Measurements from ENCODE around the gene TIMM17B. TPM values are rescaled to one million over a fixed set of nuclear protein-coding genes. Genes with fewer than 3 reads are reported as not detected.

Gene TIMM17B
- total and polyA plus RNA-seq, 2 of the 8 experiments (the other 6 are each of a cell fraction or from before 2014, with no cell fraction given), result 77.8 to 246 TPM

GRCh38 chrX:48923771-48924170 lies 26.2 kb upstream of the TIMM17B start:
- peaks cover 4 to 30% of the 10 kb centered on the region in 2 experiments for H3K79me2 ChIP-seq (ENCODE audit: control insufficient read depth in 1 of 2, insufficient read depth in 2 of 2, low read length in 2 of 2)
- DNase-seq (ENCODE audit: low read depth in 1 of 2, low spot score in 2 of 2) (no peak), FAIRE-seq (no peak)
- no peaks in the 10 kb centered on the region for H3K79me1 ChIP-seq (ENCODE audit: low read depth, low read length)
- no peak overlapping the region for H3K4ac ChIP-seq (replicated peaks; ENCODE audit: insufficient read length, low read depth, low read length)
- peaks cover 8 to 26% (median 20%) of the 10 kb centered on the region in 4 experiments; a peak in 6 of 7 replicates for H3K4me1 ChIP-seq (replicated peaks in 1 of 4; ENCODE audit: control insufficient read depth in 3 of 4, insufficient read depth in 4 of 4, low read length in 3 of 4)
- no peak overlapping the region for H3K56ac ChIP-seq (replicated peaks; ENCODE audit: insufficient read length, low read depth, low read length)
- no peak overlapping the region for H3K4me3 ChIP-seq (ENCODE audit: extremely low read depth in 1 of 4, insufficient read depth in 2 of 4, low read depth in 3 of 4, low read length in 4 of 4)
- H2BK20ac ChIP-seq (ENCODE audit: low read length), result no peak overlapping the region
- WGBS, 2 experiments (ENCODE audit: extremely low coverage in 1 of 2, insufficient coverage in 1 of 2, insufficient read length in 1 of 2, insufficient replicate concordance in 2 of 2, low coverage in 1 of 2, low lambda C conversion rate in 2 of 2, missing lambda C conversion rate in 1 of 2), result 86% methylated on average over 8 of the region's 13 CpGs; no CpG with 5 or more reads in 1 of the 2 experiments
- H3K27ac ChIP-seq (ENCODE audit: low read depth, low read length), result no peak overlapping the region; the same call in 1 of the 2 replicates
- H4K91ac ChIP-seq (replicated peaks; ENCODE audit: insufficient read length, low read length), result no peak overlapping the region
- CTCF ChIA-PET (ENCODE audit: partially characterized antibody), result interaction anchor here (1.2 to 1.7 kb wide), 2 partner anchors 14 to 17 kb away, joined by 4 to 5 read pairs; no protein-coding TSS in a partner anchor
- H2BK15ac ChIP-seq (ENCODE audit: low read length), result no peak overlapping the region
- H3K9me3 ChIP-seq (ENCODE audit: insufficient read depth in 2 of 2, low read depth in 1 of 2, low read length in 1 of 2), result no peaks in the 10 kb centered on the region
- POLR2A ChIA-PET (ENCODE audit: partially characterized antibody), result interaction anchor here (0.9 to 30.9 kb wide), 3 partner anchors 9 to 31 kb away, joined by 3 to 572 read pairs (median 572); partner anchors contain the start of genes PIM2 and SLC35A2
- no peak overlapping the region for H3K9ac ChIP-seq (replicated peaks in 1 of 4; ENCODE audit: extremely low read depth in 1 of 4, low read depth in 3 of 4, low read length in 3 of 4)
- peaks cover 11% of the 10 kb centered on the region for H3K23me2 ChIP-seq (ENCODE audit: low read depth, low read length)
- no peak overlapping the region for H2AK5ac ChIP-seq (ENCODE audit: low read depth, low read length)
- no peak overlapping the region for H2AFZ ChIP-seq (ENCODE audit: low read length)
- H3K36me3 ChIP-seq (ENCODE audit: control insufficient read depth in 2 of 4, insufficient read depth in 4 of 4, low read length in 3 of 4), result peaks cover 0 to 33% (median 14%) of the 10 kb centered on the region in 4 experiments; a peak in 6 of 8 replicates
- H3K23ac ChIP-seq (ENCODE audit: insufficient read length), result no peak overlapping the region
- H3K14ac ChIP-seq (ENCODE audit: insufficient read length), result no peak overlapping the region
- no peak overlapping the region for H3K4me2 ChIP-seq (ENCODE audit: insufficient read depth in 1 of 2, low read depth in 2 of 2, low read length in 2 of 2)
- no peaks in the 10 kb centered on the region for H3K27me3 ChIP-seq (replicated peaks in 1 of 4; ENCODE audit: control insufficient read depth in 3 of 4, extremely low read depth in 1 of 4, insufficient read depth in 3 of 4, low read length in 3 of 4)
- H4K5ac ChIP-seq (ENCODE audit: insufficient read length, low read depth, low read length), result no peak overlapping the region
- peak overlapping the region; percentile 1; the same call in 1 of the 2 replicates for H4K8ac ChIP-seq (ENCODE audit: extremely low read depth, insufficient read depth, low read length)
- H2BK5ac ChIP-seq (ENCODE audit: low read depth, low read length), result 0 out of 2 replicates have a peak overlapping the region, but pooled peaks have one; percentile 39
- H4K20me1 ChIP-seq (replicated peaks in 1 of 2; ENCODE audit: control insufficient read depth in 1 of 2, insufficient read depth in 2 of 2, low read length in 2 of 2), result no peaks in the 10 kb centered on the region
- 0 out of 2 replicates have a peak overlapping the region, but pooled peaks have one; percentile 75 for H2BK12ac ChIP-seq (ENCODE audit: low read depth, low read length)
- H3K18ac ChIP-seq (ENCODE audit: extremely low read depth, low read length), result no peak overlapping the region
- no peak overlapping the region for H2BK120ac ChIP-seq (replicated peaks; ENCODE audit: low read depth, low read length)
- no peak for TF ChIP-seq SAP30 (IDR thresholded peaks at IDR 0.05; ENCODE audit: insufficient read depth, insufficient replicate concordance, low read length)
- no peak for TF ChIP-seq CBX5 (IDR thresholded peaks at IDR 0.05; ENCODE audit: low read depth, low read length)
- no peak for TF ChIP-seq TAF1 (IDR thresholded peaks at IDR 0.05; ENCODE audit: low read depth, low read length)
- TF ChIP-seq YY1 (IDR thresholded peaks at IDR 0.05; ENCODE audit: low read depth, low read length), result no peak
- TF ChIP-seq MAFK (IDR thresholded peaks at IDR 0.05; ENCODE audit: low read depth, low read length), result no peak
- no peak for TF ChIP-seq GABPA (IDR thresholded peaks at IDR 0.05; ENCODE audit: borderline replicate concordance, insufficient read depth, low read length)
- no peak for TF ChIP-seq ZNF274 (IDR thresholded peaks at IDR 0.05; ENCODE audit: borderline replicate concordance, extremely low read depth, low read length)
- TF ChIP-seq HDAC6 (IDR thresholded peaks at IDR 0.05; ENCODE audit: low read depth, low read length), result no peak
- TF ChIP-seq JUN (IDR thresholded peaks at IDR 0.05; ENCODE audit: low read depth, low read length), result no peak
- no peak for TF ChIP-seq ASH2L (IDR thresholded peaks at IDR 0.05; ENCODE audit: low read length)
- TF ChIP-seq EGR1 (IDR thresholded peaks at IDR 0.05; ENCODE audit: borderline replicate concordance, low read depth, low read length), result no peak
- no peak for TF ChIP-seq SP1 (IDR thresholded peaks at IDR 0.05; ENCODE audit: low read depth, low read length)
- TF ChIP-seq POU5F1 (IDR thresholded peaks at IDR 0.05; ENCODE audit: low read depth, low read length), result no peak
- no peak for TF ChIP-seq RAD21 (IDR thresholded peaks at IDR 0.05 in 1 of 2, conservative IDR thresholded peaks at IDR 0.05 in 1 of 2; ENCODE audit: low read depth in 2 of 2, low read length in 2 of 2)
